ENCODE results near the gene LLPH.
"Not testable (repeated sequence)": the region's sequence is repeated elsewhere in the genome, so short reads cannot be mapped to it uniquely, and the experiment has no call there.

Gene LLPH

DNA sequence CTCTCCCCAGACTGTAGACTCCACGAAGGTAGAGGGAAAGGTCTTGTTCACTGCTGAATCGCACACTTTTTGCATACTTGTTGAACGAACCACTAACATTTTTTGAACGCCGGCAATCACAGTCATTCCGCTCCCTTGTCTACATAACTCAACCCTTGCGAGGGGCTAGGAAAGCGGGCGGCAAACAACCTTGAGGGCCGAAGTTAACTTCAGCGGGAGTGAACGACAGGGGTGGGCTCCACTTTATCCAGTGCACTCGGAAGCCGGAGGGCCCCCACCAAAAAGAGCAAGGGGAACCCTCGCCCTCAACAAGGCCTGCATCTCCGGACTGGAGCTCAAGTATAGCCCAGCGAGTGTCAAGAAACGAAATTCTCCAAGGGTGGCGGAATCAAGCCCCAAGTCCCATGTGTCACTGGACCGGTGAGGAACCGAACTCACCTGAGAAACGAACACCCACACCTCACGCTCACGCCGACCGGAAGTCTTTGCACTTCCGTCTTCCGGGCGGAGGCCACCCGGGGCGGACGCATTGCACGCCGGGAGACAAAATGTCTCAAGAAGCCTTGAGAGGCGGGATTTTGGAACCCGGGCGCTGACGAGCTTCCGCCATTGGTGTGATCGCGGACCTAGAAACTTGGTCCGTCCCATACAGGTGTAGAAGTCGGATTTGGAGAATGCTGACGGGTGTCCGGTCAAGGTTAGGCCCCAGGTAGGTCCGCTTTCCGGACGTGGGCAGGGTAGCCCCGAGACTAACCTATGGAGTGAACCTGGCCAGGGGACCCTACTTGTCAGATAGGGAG, at the start of gene LLPH:
LLPH (minus strand) TSS at position 484 of the 800 bp plus-strand sequence. CDS start 1,644 bp downstream, outside the sequence.
- peak; percentile 53 to 62 for DNase-seq (ENCODE audit: low read depth in 2 of 2)

DNA sequence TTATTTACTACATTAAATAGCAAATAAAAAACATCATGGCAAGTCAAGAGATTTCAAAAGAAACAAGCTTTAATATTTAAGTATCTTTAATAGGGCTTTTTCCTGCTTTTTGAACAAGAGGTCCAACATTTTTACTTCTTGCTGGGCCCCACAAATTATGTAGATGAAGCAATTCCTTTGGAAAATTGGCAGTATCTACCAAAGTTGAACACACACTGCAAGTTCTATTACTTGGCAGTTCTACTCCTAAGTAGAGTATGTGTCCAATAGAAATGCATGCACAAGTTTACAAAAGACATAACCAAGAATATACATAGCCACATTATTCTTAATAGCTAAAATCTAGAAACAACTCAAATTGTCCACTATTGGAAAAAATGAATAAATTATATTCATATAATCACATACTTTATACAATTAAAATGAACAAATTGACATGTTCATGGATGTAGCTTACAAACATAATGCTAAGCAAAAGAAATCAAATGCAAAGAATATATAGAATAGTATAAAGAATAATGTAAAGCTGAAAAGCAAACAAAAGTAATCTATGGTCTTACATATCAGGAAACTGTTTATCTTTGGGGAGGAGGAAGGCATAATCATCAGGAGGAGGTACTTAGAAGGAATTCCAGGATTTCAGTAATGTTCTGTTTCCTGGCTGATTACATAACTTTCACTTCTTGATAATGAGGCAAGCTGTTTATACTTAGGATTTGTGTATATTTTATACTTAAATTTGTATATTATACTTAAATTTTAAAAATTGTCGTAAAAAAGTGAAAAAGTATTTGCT, 45.8 kb upstream of the LLPH start:
- no peak for DNase-seq (ENCODE audit: low read depth in 2 of 2)

DNA sequence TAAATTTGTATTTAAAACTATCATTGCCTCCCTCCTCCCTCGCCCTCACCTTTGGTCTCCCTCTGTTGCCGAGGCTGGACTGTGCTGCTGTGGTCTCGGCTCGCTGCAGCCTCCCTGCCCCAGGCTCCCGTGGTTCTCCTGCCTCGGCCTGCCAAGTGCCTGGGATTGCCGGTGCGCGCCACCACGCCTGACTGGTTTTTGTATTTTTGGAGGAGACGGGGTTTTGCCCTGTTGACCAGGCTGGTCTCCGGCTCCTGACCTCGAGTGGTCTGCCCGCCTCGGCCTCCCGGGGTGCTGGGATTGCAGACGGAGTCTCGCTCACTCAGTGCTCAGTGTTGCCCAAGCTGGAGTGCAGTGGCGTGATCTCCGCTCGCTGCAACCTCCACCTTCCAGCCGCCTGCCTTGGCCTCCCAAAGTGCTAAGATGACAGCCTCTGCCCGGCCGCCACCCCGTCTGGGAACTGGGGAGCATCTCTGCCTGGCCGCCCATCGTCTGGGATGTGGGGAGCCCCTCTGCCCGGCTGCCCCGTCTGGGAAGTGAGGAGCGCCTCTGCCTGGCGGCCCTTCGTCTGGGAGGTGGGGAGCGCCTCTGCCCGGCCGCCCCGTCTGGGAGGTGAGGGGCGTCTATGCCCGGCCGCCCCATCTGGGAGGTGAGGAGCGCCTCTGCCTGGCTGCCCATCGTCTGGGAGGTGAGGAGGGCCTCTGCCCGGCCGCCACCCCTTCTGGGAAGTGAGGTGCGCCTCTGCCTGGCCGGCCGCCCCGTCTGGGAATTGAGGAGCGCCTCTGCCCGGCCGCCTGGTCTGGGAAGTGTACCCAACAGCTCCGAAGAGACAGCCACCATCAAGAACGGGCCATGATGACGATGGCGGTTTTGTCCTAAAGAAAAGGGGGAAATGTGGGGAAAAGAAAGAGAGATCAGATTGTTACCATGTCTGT, 44.1 kb upstream of the LLPH start:
- not testable (repeated sequence) for DNase-seq (ENCODE audit: low read depth in 2 of 2)

DNA sequence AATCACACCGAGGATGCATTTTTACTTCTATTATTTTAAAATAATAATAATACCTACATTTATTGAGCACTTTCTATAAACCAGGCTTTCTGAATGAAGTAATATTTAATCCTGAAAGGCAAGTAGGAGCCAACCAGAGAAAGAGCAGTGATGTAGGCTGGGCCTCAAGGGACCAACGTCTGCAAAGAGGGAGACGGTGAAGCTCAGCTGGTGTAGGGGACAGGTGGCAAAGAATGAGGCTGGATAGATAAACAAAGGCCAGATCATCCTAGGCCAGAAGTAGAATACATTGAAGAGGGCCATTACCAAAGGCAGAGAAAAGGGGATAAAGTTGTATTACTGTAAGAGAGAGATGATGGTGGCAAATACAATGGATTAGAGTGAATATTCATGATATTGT, 40.1 kb upstream of the LLPH start:
- no peak for DNase-seq (ENCODE audit: low read depth in 2 of 2)

DNA sequence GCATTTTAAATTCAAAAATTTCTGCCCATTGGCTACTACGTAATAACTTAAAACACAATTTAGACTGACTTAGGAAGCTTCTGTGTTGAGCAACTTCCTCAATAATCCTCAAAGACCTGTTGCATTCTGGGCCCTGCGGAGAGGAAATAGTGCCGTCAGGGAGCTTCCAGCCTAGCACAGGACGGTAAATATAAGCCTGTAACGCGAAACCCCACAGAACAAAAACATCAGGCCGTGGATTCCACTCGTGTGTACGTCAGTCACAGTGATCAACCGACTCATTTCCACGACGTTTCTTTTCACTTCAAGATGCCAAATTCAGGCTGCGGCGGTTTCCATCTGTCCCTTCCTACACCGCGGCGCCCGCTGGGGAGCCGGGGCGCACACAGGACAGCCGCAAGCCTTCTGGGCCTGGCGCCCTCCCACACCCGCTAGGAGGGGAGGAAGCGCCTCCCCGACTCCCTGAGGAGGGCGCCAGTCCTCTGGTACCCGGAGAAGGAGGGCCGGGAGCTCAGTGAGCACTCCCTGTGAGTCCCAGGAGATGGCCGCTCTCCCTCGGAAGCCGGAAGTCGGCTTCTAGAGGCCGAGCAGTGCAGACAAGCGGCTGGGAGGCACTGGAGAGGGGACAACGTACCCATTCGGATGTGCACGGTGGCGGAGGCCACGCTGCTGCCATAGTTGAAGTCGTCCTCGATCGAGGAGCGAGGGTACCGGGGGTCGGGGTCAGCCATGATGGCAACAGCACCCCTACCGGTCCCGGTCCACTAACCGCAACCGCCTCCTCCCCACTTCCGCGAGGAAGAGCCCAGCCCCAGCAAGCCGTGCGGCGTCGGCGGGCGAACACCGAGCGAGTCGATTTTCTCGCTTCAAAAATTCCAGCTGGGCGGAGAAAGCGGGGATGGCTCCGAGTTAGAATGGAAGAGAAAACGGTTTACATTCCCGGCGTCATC, 38.9 kb upstream of the LLPH start, which contains the start of gene TMBIM4:
TMBIM4 (minus strand) TSS at position 776 of the 950 bp plus-strand sequence; CDS start at position 731, 45 bp downstream.
- DNase-seq (ENCODE audit: low read depth in 2 of 2): peak; percentile 85 to 86

DNA sequence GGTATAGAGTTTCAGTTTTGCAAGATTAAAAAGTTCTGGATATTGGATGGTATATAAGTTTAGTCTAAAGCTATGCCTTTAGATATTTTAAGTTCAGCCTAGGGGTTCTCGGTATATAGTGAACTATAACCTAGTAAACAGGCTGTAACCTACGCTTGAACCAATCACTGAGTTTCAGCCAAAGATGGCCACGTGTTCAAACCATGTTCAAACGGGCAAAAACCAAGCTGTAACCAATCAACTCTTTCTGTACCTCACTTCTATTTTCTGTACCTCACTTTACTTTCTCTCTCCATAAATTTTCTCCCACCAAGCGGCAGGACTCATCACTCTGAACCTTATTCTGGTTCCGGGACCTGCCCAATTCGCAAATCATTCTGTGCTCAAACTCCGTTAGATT, 37.9 kb upstream of the LLPH start:
- no peak for DNase-seq (ENCODE audit: low read depth in 2 of 2)

DNA sequence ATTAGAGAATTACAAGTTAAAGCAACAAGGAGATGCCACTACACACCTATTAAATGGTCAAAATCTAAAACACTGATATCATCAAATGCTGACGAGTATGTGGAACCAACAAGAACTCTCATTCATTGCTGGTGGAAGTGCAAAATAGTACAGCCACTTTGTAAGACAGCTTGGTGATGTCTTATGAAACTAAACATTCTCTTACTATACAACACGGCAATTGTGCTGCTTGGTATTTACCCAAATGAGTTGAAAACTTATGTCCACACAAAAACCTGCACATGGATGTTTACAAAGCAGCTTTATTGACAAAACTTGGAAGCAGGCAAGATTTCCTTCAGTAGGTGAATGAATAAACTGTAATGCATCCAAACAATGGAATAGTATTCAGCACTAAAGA, 36.0 kb upstream of the LLPH start:
- DNase-seq (ENCODE audit: low read depth in 2 of 2): no peak

DNA sequence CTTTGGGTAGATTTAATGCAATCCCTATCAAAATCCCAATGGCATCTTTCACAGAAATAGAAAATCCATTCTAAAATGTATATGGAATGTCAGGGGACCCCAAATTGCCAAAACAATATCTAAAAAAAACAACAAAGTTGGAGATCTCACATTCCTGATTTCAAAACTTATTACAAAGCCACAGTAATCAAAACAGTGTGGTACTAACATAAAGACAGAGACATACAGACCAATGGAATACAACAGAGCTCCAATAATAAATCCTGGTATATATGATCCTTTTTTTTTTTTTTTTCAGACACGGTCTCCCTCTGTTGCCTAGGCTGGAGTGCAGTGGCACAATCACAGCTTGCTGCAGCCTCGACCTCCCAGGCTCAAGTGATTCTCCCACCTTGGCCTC, 34.6 kb upstream of the LLPH start:
- DNase-seq (ENCODE audit: low read depth in 2 of 2): no peak

DNA sequence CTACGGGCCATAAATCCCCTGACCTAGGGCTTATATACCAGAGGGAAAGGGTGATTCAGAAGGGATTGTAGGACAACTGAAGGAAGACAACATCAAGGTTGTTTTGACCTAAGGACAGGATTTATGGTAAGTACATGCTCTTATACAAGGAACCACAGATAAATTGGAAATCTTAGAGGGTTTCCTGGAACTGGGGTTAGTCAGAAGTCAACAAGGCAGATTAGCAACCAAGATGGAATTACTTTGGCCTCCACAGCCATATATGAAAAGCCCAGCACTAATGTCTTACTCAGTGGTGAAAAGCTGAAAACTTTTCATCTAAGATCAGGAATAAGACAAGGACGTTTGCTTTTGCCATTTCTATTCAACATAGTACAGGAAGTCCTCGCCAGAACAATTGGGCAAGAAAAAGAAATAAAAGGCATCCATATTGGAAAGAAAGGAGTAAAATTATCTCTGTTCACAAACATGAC, 33.8 kb upstream of the LLPH start:
- no peak for DNase-seq (ENCODE audit: low read depth in 2 of 2)

DNA sequence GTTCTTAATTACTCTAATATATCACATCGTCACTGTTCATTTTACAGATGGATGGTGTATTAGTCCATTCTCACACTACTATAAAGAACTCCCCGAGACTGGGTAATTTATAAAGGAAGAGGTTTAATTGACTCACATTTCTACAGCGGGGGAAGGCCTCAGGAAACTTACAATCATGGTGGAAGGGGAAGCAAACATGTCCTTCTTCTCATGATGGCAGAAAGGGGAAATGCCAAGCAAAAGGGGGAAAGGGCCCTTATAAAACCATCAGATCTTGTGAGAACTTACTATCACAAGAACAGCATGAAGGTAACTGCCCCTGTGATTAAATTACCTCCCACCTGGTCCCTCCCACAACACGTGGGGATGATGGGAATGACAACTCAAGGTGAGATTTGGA, 32.7 kb upstream of the LLPH start:
- no peak for DNase-seq (ENCODE audit: low read depth in 2 of 2)

DNA sequence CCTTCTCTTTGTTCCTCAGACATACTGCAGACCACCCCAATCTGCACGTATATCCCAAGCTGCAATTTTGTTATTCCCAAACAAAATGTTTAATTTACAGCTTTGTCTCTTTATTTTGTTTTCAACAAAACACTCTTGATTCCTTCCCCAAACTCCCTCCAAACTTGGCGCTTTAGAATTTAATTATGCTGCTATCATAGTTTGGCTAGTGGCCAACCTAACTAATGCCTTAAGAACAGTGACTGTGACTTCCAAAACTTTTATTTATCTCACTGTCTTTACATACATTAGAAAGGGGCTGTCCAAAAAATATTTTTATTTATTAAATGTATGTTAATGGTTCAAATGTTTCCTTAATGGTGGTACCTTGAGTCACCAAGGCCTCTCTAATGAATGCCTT, 32.2 kb upstream of the LLPH start:
- no peak for DNase-seq (ENCODE audit: low read depth in 2 of 2)

DNA sequence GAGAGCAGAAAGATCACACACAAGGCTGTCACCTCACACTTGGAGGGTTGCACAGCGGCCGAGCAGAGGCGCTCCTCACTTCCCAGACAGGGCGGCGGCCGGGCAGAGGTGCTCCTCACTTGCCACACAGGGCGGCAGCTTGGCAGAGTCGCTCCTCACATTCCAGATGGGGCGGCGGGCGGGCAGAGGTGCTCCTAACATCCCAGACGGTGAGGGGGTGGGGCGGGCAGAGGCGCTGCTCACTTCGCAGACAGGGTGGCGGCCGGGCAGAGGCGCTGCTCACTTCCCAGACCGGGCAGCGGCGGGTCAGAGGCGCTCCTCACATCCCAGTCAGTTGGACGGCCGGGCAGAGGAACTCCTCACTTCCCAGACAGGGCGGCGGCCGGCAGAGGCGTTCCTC, 30.2 kb upstream of the LLPH start:
- no peak for DNase-seq (ENCODE audit: low read depth in 2 of 2)

DNA sequence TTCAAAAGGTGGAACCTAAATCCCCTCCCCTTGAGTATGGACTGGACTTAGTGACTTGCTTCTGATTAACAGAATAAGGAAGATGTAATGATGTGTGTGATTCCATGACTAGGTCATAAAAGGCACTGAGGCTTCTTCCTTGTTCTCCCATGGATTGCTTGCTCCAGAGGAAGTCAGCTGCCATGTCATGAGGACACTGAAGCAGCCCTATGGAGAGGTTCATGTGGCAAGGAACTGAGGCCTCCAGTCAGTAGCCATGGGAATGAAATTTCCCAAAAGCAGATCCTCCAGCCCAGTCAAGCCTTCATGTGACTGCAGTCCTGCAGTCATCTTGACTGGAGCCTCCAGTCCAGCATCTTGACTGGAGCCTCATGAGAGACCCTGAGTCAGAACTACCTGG, 28.6 kb upstream of the LLPH start:
- no peak for DNase-seq (ENCODE audit: low read depth in 2 of 2)

DNA sequence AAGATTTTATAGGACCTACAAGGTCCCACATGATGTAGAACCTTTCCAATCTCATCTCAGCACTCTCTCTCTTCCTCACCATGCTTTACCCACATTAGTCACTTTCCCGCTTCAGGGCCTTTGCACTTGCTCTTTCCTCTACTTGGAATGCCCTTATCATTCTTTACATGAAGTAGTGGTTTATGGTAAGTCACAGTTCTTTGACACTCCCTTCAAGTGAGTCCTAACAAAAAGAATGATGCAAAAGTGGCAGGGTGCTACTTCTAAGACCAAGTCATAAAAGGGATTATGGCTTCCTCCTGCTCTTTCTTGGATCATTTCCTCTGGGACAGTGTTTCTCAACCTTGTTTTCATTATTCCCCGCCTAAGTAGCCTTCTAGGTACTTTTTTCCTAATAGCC, 26.1 kb upstream of the LLPH start:
- DNase-seq (ENCODE audit: low read depth in 2 of 2): no peak

DNA sequence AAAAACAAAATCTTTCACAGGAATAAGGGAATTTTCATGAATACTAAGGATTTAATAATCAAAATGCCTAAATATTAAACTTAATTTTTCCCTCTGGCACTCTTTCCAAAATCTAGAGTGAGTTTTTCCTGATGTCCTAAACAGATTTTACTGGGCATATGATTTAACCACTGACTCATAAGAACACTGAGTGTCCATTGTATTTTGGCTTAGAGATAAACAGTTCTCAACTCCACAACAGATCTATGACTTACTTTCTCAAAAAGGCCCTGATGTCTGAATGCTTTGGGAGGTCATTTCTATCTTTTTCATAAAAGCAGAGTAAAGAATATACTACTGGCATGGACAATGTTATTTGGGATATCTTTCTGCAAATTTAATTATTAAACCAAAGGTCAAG, 24.2 kb upstream of the LLPH start:
- no peak for DNase-seq (ENCODE audit: low read depth in 2 of 2)

DNA sequence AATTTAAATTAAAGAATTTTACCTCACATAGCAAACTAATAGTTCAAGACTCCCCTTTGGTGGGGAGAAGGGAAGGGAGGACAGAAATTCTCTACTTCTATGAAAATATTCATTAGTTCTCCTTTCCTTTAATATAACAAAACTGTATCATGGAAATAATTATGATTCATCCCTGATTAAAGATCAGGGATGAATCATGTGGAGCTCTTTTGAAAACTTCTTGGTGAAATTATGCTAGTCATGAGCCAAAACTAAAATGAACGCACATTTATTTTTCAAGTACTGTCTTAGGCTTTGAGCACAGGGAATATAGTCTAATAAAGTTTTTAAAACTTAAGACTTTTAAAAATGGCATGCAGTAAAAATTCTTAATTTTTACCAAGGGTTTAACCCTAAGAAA, 22.2 kb upstream of the LLPH start:
- DNase-seq (ENCODE audit: low read depth in 2 of 2): peak in 1 of 2 experiments; percentile 8

DNA sequence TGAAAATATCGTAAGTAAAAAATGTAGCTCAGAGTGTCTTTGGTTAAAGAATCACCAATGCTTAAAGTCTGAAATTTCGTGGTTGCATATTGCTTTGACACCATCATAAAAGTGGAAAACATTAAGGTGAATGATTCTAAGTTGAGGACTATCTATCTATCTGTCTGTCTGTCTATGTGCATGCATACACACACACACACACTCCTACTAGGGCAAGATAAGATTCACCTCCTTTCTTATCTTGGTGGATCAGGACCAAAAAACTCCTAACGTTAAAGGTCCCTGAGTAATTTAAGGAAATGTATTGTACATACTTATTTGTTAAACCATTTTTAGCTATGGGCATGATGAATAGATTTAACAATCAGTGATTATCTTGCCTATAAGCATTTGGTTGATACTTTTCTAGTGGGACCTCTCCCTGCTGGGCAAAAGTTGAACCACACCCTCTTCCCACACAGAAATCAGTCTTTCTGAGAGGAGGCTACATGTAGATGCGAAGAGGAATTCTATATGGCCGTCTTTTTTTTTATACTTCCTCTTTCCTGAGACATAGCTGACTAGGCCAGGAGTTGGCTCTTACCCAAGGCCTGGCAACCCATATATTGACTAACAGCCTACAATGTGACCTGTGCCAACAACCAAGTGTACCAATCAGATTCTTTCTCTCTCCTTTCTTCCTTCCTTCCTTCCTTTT, 19.3 kb upstream of the LLPH start:
- no peak for DNase-seq (ENCODE audit: low read depth in 2 of 2)

DNA sequence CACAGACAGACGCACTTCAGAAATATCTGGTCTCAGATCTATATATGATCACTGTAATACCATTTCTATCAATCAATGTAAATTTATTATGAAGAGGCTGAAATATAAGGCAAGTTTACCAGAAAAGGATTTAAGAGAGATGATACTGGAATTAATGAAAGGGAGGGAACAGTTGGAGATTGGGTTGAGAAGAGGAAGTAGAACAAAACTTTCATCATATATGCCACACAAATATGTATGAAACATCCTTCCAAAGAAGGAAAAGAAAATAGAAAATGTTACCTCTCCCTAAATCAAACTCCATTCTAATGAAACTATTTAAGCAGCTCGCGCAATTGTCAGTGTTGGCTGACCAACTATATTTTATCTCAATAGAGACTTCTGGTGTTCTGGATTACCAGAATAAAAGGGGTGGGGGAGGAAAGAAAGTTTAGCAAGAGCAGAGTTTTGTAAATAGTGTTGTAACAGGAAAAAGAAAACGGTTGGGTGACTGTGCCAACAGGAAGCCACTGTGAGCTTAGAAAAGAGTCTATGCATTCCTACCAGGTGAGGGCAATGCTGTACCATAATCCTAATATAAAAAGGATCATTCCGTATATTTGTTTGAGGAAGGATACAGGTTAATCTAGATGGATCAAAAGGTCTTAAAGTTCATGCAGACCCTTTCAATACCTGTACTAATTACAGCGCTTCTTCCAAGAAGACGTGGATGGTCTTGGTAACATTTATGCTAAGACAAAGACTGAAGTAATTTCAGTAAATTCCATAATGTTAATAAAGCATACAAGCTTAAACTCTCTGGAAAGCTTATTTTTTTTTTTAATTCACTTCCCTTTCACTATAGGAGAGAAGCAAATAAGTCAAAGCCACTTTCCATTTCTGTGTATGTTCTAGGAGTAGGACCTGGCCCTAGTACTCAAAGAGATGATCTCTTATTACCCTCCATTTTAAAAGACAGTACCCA, 14.5 kb upstream of the LLPH start:
- DNase-seq (ENCODE audit: low read depth in 2 of 2): peak; percentile 26 to 28

DNA sequence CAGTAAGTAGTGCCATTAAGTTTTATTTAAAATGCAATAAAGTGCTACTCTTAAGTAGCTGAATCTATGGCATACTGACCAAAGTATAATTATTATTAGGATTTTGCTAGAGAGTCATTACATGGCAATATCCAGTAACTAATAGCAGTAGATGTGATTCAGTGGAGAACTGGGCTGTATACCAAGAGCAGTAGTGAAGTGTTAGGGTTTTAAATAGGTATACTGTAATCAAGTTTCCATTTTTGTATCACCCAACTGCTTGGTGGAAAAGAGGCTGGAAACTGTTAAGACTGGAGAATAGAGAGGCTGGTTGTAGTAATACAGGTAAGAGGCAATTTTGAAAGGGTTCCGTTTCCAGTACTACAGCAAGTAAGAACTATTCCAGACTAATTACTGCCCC, 13.3 kb upstream of the LLPH start:
- DNase-seq (ENCODE audit: low read depth in 2 of 2): no peak

Data from fibroblast of skin of left biceps (primary cell).